Activated CD4-positive, alpha-beta T cell treated with anti-CD3 and anti-CD28 coated beads, Interleukin-2, amount 50 U/mL, for 48 hours (primary cell): Measurements from ENCODE around the gene MATR3.

Experiments used
- DNase-seq, 2 experiments: peaks; one replicate each; pipeline ENCODE4 v3.0.0-alpha.2; 2020

MATR3 gene

DNA sequence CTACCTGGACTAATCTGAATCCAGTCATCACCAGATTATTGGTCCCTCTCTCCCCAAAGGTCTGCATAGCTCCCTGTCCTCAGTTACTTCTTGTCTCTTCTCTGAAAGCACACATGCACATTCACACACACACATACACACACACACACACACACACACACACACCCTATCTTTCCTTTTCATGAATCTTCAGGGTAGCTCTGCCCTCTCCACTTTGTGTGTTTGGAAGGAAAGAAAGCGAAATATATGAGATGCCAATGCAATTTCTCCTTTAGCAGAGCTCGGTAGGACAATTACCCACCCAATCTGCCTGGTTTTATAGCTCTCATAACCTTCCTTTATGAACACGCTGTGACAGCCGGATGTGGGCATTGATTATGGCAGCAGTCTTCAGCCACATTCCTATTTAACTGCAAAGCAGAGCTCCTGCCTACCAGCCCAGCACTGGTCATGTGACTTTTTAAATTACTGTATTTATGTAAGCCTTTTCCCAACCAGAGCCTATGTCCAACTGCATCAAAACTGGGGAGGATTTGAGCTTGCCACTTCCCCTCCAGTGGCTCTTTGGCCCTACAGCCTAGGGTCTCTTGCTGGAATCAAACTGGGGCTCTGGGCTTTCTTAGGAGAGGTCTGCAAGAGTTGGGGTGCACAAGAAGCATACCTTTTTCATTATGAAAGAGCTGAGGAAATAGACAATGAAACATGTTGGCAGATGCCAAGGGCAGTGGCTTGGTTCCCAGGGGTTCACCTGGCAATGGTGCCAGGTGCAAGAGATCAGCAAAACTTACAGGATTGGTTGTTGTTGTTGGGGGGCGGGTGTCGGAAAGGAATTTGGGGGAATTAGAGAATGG is 20.8 kb upstream of the MATR3 start:
- DNase-seq: peak in 1 of 2 experiments; percentile 39

DNA sequence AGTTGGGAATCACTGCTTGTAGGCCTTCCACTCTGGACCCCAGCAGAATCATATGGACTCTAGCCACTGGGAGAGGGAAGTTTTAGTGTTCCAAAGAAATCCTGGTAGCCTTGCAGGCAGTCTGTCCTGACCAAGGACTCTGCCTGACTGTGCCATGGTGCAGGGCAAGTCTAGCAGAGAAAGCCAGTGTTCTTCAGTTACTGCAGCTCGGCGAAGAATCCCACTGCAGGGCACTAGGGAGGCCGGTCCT is 20.3 kb upstream of the MATR3 start:
- DNase-seq: no peak

GRCh38 chr5:139273572-139274289 is 19.8 kb upstream of the MATR3 start:
- DNase-seq: peak; percentile 85 to 89

GRCh38 chr5:139275536-139275935 is 18.0 kb upstream of the MATR3 start:
- DNase-seq: no peak

- peak in 1 of 2 experiments; percentile 35 for DNase-seq
Measured at GRCh38 chr5:139275956-139276355, 17.6 kb upstream of the MATR3 start.

DNA sequence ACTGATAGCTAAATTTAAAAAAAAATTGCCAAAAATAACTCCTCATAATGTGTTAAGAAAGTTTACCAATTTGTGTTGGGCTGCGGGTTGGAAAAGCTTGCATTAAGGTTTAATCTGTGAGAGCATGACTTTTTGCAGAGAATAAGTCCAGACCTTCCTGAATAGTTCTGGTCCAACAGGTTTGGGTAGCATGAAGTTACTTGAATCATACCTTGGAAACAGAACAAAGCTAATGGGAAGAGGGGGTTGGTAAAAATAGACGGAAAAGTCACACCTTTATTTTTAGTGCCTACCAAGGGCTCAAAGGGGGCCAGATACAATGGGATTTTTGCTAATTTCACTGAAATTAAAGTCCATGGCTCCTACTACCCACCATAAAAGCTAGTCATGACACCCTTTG is 17.1 kb upstream of the MATR3 start:
- DNase-seq: no peak

DNA sequence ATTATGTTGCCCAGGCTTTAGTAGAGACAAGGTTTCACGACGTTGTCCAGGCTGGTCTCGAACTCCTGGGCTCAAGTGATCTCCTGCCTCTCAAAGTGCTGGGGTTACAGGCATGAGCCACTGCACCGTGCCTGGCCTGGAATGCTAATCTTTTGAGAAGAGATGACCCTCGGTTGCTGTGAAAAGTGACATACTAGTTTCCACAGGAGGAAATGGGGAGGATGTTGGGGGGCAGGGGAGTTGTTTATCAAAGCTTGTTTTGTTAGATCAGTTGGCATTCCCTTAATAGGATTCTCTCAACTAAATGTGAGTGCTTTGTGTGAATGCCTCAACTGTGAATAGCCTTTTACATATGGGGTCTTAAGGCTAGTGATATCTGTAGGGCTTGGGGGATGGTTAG is 16.4 kb upstream of the MATR3 start:
- no peak for DNase-seq

DNA sequence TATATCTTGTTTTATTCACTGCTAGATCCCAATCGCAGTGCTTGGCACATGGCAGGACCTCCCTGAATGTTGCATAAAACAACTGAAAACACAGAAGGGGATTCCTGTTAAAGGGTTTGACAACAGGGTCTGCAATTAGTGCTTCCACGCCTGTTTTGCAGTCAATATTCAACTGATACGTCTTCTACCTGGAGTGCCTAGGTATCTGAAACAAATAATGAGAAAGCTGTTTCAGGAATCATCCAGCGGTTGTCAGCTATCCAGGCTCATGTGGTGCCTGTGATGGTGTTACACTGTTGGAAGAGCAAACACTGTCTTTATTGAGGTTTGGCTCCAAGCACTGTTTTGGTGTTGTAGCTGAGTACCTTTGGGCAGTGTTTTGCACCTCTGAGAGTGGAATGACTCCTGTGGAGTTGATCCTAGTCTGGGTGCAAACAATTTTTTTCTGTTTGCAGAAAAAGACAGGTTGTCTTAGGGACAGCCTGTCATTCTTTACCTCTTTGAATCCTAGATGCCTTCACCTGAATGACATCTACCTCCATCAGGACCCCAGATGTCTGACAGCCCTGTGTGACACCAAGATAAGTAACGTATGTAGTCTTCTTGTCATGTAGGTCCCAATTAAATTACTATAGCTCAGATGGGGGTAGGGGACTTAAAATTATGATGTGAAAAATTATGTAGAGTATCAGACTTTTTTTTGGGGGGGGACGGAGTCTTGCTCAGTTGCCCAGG is 14.8 kb upstream of the MATR3 start:
- no peak for DNase-seq

GRCh38 chr5:139282197-139282557 is 11.4 kb upstream of the MATR3 start:
- DNase-seq: no peak

GRCh38 chr5:139283252-139284166 is 10.0 kb upstream of the MATR3 start:
- no peak for DNase-seq

GRCh38 chr5:139284295-139284694 is 9.2 kb upstream of the MATR3 start:
- no peak for DNase-seq

DNA sequence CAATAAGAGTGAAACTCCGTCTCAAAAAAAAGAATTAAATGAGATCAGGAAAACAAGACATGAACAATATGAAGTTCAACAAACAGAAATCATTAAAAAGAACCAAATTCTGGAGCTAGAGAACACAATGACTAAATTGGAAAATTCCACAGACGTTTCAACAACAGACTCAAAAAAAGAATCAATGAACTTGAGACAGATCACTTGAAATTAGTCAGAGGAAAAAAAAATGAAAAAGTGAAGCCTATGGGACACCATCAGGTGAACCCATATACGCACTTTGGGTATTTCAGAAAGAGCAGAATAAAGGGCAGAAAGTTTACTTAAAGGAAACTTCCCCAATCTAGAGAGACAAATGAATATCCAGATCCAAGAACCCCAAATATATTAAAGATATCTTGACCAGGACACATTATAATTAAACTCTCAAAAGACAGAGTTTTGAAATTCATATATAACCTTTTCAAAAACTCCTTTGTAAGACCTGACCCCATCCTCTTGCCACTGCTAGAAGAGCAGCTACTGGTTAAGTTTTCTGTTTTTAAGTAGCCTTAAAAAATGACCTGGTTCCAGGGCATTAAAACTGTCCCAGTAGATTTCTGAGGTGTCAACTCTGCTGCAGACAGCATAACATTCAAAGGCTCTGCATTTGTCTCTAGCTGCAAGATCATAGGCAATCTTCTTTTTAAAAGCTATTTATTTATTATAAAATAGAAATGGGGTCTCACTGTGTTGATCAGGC is 7.7 kb upstream of the MATR3 start:
- no peak for DNase-seq

- no peak for DNase-seq
Measured at GRCh38 chr5:139287890-139288635, 5.5 kb upstream of the MATR3 start.

DNA sequence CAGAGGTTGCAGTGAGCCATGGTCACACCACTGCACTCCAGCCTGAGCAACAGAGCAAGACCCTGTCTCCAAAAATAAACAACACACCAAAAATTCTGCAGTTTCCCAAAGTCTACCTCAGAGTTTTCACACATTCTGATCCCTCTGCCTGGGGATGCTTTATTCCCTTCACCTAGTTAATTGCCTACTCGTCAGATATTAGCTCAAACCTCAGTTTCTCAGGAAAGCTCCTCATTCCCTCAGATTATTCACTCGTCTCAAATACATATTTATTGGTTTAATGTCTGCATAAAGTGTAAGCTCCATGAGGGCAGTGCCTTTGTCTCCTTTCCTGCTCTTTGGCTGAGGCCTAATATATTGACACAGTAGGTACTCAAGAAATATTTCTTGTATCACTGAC is 2.5 kb upstream of the MATR3 start:
- no peak for DNase-seq

DNA sequence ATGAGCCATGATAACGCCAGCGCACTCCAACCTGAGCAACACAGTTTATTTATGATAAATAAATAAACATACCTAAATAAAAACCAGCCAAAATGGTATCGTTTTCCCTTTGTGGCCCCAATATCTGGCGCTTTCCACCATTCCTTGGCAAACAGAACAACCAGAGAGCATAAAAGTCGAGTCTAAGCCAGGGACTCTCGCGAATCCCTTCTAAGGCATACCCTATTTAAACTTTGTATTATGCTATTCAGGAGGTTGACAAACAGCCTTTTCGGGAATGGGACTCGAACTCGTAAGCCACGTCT is 386 bp upstream of the MATR3 start:
- no peak for DNase-seq

DNA sequence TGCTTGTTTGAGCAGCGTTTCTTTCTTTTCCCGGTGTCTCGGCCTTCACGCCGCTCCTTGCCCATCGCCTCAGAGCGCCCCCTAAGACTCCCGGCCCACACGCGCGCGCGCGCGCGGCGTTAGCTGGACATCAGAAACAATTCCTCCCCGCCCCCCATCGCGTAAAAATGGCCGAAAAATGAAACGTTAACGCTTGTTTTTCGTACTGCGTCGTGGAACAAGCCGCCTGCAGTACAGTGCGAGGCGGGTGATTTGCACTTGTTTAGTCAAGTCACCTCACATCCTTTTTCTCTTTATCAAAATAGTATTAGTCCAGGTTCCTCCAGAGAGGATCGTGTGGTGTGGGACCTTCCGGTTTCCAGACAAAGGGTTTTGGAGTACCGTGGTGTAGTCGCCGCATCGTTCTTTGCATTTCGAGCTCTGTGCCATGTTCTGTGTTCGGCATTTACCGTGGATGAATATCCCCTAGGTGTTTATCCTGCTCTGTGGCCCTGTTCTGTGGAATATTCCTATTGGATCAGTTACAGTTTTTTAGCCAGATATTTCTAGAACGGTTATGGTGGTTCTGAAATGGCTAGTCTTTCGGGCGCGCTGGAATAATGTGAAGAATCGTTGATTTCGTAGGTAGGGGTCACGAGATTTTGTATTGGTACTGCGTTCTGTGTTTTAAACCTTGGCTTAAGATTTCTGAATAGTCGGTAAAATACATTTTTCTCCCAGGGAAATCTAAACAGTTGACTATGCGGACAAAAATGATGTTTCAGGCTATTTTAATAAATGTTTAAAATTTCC is 1.0 kb downstream of the MATR3 start:
- DNase-seq: peak; percentile 59 to 65

DNA sequence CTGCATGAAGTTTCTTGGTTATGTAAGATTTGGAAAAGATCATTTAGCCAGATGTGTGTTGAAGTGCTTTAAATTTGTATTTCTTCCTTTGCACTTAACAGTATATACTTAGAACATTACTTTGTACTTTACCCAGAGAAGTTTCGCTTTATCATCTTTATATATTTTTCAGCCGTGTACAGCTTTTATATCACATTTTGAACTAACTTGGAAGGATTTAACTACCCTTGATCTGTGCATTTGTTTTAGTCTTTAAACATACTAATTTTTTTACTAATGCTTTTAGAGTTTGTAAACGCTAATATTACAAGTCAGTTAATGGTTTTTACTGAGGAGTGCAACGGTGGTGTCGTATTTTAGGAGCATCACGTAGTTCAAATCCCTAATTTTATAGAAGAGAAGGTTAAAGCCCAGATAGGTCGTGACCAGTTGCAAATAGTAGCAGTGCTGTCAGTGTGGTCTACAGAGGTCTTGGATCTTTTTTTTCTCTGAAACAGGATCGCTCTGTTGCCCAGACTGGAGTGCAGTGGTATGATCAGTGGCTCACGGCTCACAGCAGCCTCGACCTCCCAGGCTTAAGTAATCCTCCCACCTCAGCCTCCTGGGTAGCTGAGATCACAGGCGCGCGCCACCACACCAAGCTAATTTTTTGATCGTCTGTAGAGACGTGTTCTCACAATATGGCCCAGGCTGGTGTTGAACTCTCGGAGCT is 2.0 kb downstream of the MATR3 start:
- no peak for DNase-seq

- DNase-seq: no peak
Measured at GRCh38 chr5:139296198-139296597, 2.7 kb downstream of the MATR3 start.

DNA sequence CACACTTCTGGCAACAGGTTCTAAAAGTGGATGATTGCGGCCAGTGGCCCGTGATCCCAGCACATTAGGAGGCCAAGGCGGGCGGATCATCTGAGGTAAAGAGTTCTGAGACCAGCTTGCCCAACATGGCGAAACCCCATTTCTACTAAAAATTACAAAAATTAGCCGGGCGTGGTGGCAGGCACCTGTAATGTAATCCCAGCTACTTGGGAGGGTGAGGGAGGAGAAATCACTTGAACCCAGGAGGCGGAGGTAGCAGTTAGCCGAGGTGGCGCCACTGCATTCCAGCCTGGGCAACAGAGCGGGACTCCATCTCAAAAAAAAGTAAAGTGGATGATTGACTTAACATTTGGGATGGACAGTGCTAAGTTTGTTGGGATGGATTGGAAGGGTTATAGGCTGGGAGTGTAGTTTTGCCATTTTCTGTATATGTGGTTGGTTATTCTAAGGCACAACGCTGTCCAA is 3.4 kb downstream of the MATR3 start:
- no peak for DNase-seq
